ENCODE measurements around the gene PKD2.

Gene PKD2

DNA sequence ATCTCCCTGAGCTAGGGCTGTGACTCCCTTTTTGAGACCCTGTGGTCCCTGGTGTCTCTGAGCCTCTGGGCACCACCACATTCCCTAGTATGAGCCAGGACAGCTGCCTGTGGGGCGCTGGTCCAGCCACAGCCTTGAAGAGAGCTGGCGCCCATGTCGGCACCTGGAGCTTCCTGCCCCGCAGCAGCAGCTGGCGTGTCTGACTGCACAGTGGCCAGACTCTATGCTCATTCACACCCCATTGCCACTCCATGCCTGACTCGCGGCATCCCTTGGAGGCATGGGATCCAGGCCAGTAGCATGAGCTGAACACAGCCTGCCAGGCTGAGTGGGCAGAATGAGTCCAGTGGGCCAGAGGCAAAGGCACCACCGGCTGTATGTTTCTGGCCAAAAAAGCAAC lies 40.2 kb upstream of the PKD2 start:
- H3K27ac ChIP-seq, result no peak overlapping the region
- DNase-seq, result no peak
- no peaks in the 10 kb centered on the region for H3K36me3 ChIP-seq (replicated peaks)
- TF ChIP-seq, protein P1, sequence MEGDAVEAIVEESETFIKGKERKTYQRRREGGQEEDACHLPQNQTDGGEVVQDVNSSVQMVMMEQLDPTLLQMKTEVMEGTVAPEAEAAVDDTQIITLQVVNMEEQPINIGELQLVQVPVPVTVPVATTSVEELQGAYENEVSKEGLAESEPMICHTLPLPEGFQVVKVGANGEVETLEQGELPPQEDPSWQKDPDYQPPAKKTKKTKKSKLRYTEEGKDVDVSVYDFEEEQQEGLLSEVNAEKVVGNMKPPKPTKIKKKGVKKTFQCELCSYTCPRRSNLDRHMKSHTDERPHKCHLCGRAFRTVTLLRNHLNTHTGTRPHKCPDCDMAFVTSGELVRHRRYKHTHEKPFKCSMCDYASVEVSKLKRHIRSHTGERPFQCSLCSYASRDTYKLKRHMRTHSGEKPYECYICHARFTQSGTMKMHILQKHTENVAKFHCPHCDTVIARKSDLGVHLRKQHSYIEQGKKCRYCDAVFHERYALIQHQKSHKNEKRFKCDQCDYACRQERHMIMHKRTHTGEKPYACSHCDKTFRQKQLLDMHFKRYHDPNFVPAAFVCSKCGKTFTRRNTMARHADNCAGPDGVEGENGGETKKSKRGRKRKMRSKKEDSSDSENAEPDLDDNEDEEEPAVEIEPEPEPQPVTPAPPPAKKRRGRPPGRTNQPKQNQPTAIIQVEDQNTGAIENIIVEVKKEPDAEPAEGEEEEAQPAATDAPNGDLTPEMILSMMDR (IDR thresholded peaks at IDR 0.05; ENCODE audit: low read depth, low read length, missing control alignments), result no peak
- no peak overlapping the region for H3K4me3 ChIP-seq (ENCODE audit: low read depth, low read length)
- in situ Hi-C loops (cut with HindIII; ENCODE audit: low pct_ligation_motif_present, low sequenced_read_pairs), result no loop called here
- no peaks in the 10 kb centered on the region for H3K27me3 ChIP-seq (replicated peaks)

DNA sequence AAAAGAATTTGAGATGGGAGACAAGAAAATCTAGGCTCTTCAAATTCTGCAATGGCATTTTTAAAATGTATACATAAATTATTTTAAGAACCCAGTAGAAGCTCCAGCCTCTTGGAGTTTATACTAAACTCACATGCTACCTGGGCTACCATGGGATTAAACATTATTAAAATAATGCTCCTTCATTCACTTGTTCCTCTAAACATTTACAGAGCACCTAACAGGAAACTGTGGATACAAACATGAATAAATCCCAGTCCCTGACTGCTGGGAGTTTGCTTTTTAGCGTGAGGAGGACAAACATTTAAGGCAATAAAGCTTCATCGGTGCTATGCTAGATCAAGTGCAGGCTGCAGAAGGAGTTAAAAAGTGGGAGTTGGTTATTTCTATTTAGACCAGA lies 37.3 kb upstream of the PKD2 start:
- TF ChIP-seq, protein P1 (IDR thresholded peaks at IDR 0.05; ENCODE audit: low read depth, low read length, missing control alignments), result no peak
- Histone ChIP-seq H3K4me3 (ENCODE audit: low read depth, low read length) (no peak overlapping the region), H3K27ac (no peak overlapping the region), H3K27me3 (replicated peaks) (no peaks in the 10 kb centered on the region), H3K36me3 (replicated peaks) (no peaks in the 10 kb centered on the region)
- in situ Hi-C loops (cut with HindIII; ENCODE audit: low pct_ligation_motif_present, low sequenced_read_pairs), result loop anchor here (10.0 kb wide), 1 partner anchor 115 kb away; no protein-coding TSS in a partner anchor
- DNase-seq, result no peak

DNA sequence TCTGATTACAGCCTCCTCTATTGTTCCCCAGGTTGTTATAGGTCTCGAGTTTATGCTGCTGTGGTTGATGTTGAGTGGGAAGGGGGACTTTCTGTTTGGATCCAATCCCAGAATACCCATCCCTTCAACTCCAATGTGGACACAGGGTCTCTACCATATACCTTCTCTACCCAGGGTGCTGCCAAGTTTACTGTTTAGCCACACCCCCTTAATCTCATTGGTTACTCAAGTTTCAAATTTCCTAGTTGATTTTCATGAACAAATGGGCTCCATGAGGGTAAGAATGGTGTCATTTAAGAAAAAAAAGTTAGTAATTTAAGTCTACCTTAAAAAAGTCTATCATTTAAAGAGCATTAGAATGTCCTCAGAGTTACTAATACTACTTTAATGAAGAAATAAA lies 35.6 kb upstream of the PKD2 start:
- no peak overlapping the region for H3K27ac ChIP-seq
- H3K36me3 ChIP-seq (replicated peaks), result no peaks in the 10 kb centered on the region
- no peaks in the 10 kb centered on the region for H3K27me3 ChIP-seq (replicated peaks)
- H3K4me3 ChIP-seq (ENCODE audit: low read depth, low read length), result no peak overlapping the region
- in situ Hi-C loops (cut with HindIII; ENCODE audit: low pct_ligation_motif_present, low sequenced_read_pairs), result loop anchor here (10.0 kb wide), 1 partner anchor 117 kb away; no protein-coding TSS in a partner anchor
- TF ChIP-seq, protein P1 (IDR thresholded peaks at IDR 0.05; ENCODE audit: low read depth, low read length, missing control alignments), result no peak
- no peak for DNase-seq

DNA sequence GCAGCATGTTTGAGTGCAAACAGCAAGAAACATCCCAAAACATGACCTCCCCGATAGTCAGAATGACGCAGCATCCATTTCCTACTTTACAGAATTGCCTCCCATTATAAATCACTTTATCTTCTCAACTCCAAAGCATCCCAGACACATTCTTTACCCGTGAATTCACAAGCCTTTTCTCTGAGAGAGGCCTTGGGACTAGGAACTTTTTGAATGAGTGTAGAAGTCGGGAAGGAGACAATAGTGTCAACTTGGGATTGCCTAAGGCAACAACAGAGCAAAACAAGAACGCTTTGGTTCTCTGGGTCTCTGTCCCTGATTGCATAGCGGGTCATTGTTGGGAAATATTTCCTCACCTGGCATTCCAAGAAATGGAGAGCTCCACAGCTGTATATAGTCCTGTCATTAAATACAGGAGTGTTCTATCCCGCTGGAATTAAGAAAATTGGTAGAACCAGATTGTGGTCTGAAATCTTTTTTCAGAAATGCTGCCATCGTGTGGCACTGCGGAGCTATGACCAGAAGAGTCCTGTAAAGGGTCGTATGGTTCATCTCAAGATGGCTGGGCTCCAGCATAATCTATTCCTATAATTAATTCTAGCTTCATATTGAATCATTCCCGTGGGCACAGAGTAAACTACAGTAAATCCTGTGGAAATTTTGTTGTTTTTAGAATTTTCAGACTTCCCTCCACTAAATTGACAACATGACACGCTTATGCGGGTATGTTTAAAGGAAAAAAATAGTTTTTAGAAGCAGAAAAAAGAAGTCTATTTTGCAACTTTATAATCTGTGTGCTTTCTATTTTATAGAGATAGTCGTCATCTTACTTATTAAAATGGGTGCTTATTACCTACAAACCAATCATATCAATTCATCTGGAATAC lies 33.9 kb upstream of the PKD2 start:
- in situ Hi-C loops (cut with HindIII; ENCODE audit: low pct_ligation_motif_present, low sequenced_read_pairs), result loop anchor here (10.0 kb wide), 1 partner anchor 119 kb away; no protein-coding TSS in a partner anchor
- TF ChIP-seq, protein P1 (IDR thresholded peaks at IDR 0.05; ENCODE audit: low read depth, low read length, missing control alignments), result peak; percentile 85
- Histone ChIP-seq H3K36me3 (replicated peaks) (no peaks in the 10 kb centered on the region), H3K4me3 (ENCODE audit: low read depth, low read length) (peak overlapping the region; percentile 16), H3K27me3 (replicated peaks) (no peaks in the 10 kb centered on the region), H3K27ac (peak overlapping the region; percentile 75)
- peak; percentile 76 for DNase-seq

DNA sequence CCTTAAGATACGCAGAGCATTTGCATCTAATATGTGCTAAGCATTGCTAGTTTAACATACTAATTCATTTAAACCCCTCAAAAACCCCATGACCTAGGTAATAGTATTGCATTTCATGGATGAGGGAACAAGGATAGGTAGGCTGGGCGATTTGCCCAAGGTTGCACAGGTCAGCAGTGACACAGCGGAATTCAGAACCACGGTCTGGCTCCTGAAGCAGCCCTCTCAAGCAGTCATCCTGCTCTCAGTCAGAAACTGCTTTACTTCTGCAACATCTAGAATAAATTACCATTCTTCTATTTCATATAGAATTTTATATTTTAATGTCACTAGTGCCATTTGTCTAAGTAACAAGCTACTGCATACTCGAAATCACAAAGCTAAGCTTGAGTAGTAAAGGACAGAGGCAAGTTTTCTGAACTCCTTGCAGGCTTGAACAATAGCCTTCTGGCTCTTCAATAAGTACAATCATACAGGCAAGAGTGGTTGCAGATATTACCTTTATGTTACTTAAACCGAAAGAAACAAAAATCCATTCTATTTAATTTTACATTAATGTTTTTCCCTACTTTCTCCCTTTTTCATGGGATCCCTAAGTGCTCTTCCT lies 32.5 kb upstream of the PKD2 start:
- no peak for DNase-seq
- no peaks in the 10 kb centered on the region for H3K27me3 ChIP-seq (replicated peaks)
- in situ Hi-C loops (cut with HindIII; ENCODE audit: low pct_ligation_motif_present, low sequenced_read_pairs), result loop anchor here (10.0 kb wide), 1 partner anchor 120 kb away; no protein-coding TSS in a partner anchor
- TF ChIP-seq, protein P1 (IDR thresholded peaks at IDR 0.05; ENCODE audit: low read depth, low read length, missing control alignments), result no peak
- H3K36me3 ChIP-seq (replicated peaks), result no peaks in the 10 kb centered on the region
- H3K4me3 ChIP-seq (ENCODE audit: low read depth, low read length), result no peak overlapping the region
- H3K27ac ChIP-seq, result no peak overlapping the region
